ENCODE results near the gene YY2. TPM values are rescaled to one million over a fixed set of nuclear protein-coding genes. Genes with fewer than 3 reads are reported as not detected.

Gene YY2
- total RNA-seq, 4 donors from 2014 or later, result 2.3 to 3.7 (median 2.7) TPM

DNA sequence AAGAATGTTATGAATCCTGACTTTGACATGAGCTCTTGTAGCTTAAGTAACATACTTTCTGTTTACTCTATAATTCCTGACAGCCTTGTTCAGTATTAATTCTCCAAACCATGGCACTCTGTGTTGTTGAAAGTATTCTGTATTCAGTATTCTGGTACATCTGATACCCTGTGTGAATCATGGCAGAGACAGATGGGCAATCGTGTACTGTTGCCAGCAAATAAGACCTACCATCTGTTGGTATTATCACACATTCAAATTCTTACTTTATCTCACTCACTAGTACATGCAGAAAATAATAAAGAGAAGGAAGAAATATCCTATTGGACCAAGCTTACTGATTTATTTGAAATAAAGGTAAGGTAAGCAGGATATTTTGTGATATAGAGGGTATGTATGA lies 8.4 kb upstream of the YY2 start:
- TF ChIP-seq, protein P1, sequence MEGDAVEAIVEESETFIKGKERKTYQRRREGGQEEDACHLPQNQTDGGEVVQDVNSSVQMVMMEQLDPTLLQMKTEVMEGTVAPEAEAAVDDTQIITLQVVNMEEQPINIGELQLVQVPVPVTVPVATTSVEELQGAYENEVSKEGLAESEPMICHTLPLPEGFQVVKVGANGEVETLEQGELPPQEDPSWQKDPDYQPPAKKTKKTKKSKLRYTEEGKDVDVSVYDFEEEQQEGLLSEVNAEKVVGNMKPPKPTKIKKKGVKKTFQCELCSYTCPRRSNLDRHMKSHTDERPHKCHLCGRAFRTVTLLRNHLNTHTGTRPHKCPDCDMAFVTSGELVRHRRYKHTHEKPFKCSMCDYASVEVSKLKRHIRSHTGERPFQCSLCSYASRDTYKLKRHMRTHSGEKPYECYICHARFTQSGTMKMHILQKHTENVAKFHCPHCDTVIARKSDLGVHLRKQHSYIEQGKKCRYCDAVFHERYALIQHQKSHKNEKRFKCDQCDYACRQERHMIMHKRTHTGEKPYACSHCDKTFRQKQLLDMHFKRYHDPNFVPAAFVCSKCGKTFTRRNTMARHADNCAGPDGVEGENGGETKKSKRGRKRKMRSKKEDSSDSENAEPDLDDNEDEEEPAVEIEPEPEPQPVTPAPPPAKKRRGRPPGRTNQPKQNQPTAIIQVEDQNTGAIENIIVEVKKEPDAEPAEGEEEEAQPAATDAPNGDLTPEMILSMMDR (IDR thresholded peaks at IDR 0.05; ENCODE audit: low read depth), result no peak

- TF ChIP-seq, protein P1 (IDR thresholded peaks at IDR 0.05; ENCODE audit: low read depth), result no peak
These were observed 2.2 kb upstream of the YY2 start for GRCh38 chrX:21853578-21853977.

- TF ChIP-seq, protein P1 (IDR thresholded peaks at IDR 0.05; ENCODE audit: low read depth), result no peak
These were observed 717 bp downstream of the YY2 start for GRCh38 chrX:21856504-21856903.

DNA sequence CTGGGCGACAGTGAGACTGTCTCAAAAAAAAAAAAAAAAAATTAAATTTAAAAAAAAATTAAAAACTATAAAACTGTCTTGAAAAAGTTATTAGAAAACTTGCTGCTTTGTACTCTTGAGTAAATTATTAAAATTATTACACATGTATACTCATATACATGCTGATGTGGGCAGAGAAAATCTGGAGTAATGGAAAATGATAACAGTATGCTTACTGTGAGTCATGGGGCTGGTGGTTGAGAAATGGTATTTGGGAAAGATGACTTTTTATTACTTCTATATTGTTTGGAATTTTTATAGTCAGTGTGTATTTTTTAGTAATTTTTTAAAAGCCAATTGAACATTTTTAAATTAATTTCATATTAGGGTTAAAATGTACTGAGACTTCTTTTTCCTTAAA lies 7.5 kb downstream of the YY2 start:
- TF ChIP-seq, protein P1 (IDR thresholded peaks at IDR 0.05; ENCODE audit: low read depth), result no peak

- TF ChIP-seq, protein P1 (IDR thresholded peaks at IDR 0.05; ENCODE audit: low read depth), result no peak
These were observed 9.6 kb downstream of the YY2 start for GRCh38 chrX:21865436-21865835.

GRCh38 chrX:21870494-21870893 lies 14.7 kb downstream of the YY2 start:
- TF ChIP-seq, protein P1 (IDR thresholded peaks at IDR 0.05; ENCODE audit: low read depth), result no peak

DNA sequence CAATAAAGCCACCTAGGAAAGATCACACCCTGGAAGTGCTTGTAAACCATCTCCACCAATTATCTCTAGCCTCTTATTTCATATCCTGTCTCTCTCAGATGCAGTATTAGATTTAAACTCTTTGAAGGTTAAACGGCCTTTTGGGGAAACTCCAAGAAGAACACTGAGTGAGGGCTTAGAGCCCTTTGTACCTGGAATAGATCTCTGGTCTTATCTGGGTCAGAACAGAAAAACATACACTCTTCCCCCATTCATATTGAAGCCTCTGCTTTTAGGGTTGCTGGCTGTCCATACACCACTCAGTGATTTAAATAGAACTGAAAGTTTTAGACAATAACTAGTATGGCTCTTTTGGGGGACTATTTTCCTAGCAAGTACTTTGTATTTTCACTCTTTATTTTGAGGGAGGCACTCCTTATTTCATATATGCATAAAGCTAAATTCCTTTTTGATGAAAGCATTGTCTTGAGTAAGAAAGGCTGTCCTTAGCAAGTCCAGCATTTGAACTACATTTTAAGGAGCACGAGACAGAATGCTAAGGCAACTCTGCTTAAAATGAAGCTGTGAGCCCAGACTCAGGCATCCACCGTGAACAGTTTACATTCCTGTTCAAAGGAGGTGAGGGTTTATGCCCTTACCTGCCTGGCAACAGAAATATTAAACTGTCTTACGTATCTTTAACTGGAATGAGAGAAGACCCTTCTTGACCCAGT lies 17.4 kb downstream of the YY2 start:
- TF ChIP-seq, protein P1 (IDR thresholded peaks at IDR 0.05; ENCODE audit: low read depth), result no peak
